ENCODE data around the gene SIRT2. TPM values are rescaled to one million over a fixed set of nuclear protein-coding genes. Genes with fewer than 3 reads are reported as not detected.
A peak's percentile ranks its signal among the peaks of the same experiment; 100 is the strongest.
"Not testable (repeated sequence)": the region's sequence is repeated elsewhere in the genome, so short reads cannot be mapped to it uniquely, and the experiment has no call there.

SIRT2 gene
- total RNA-seq, 2 experiments from 2014 or later = 60.8 to 67.8 TPM

GRCh38 chr19:38833092-38833425 lies 66.4 kb downstream of the SIRT2 start:
- Mint-ChIP-seq H3K9me3 (no peaks in the 10 kb centered on the region), H3K4me1 (ENCODE audit: low read depth) (peaks cover 23% of the 10 kb centered on the region), H3K4me3 (no peak overlapping the region), H3K27ac (no peak overlapping the region), H3K27me3 (no peaks in the 10 kb centered on the region), H3K36me3 (ENCODE audit: low read depth) (peaks cover 58% of the 10 kb centered on the region)
- Histone ChIP-seq H3K4me1 (ENCODE audit: insufficient read depth, low read length) (peaks cover 31% of the 10 kb centered on the region), H3K9me3 (ENCODE audit: control insufficient read depth in 1 of 2, insufficient read depth in 1 of 2, low read length in 2 of 2) (no peaks in the 10 kb centered on the region), H3K4me3 (ENCODE audit: low read length) (no peak overlapping the region), H3K27ac (ENCODE audit: low read depth in 1 of 2, low read length in 2 of 2) (no peak overlapping the region), H3K36me3 (ENCODE audit: insufficient read depth, low read length) (peaks cover 43% of the 10 kb centered on the region), H3K27me3 (ENCODE audit: control insufficient read depth in 1 of 2, insufficient read depth in 2 of 2, low read length in 2 of 2) (no peaks in the 10 kb centered on the region)
- no peak for TF ChIP-seq CTCF (IDR thresholded peaks at IDR 0.05)
- ChIA-PET POLR2A (interaction anchor here (1.3 to 3.5 kb wide), 4 partner anchors 9 to 16 kb away, joined by 3 to 61 read pairs (median 20); partner anchors contain the start of gene HNRNPL), CTCF (interaction anchor here (0.6 to 1.7 kb wide), 2 partner anchors 16 to 63 kb away, joined by 3 to 8 read pairs; no protein-coding TSS in a partner anchor)
- intact Hi-C loops (cut with DNase I, micrococcal nuclease) = loop anchor here in 1 of 2 experiments (5.0 kb wide), 1 partner anchor 46 kb away; the partner anchor contains the start of gene LGALS7B
- DNase-seq = no peak
- ATAC-seq (ENCODE audit: poor library complexity) = no peak

- peaks cover 39% of the 10 kb centered on the region for H3K4me1 Mint-ChIP-seq (ENCODE audit: low read depth)
- no peak for TF ChIP-seq CTCF (IDR thresholded peaks at IDR 0.05)
- ChIA-PET CTCF (interaction anchor here (0.6 to 2.9 kb wide), 7 partner anchors 11 to 195 kb away, joined by 3 to 15 read pairs (median 5); partner anchors contain the start of genes MRPS12 and SARS2), POLR2A (interaction anchor here (0.9 to 3.5 kb wide), 15 partner anchors 10 to 457 kb away, joined by 3 to 61 read pairs (median 11); partner anchors contain the start of genes ACTN4, FAM98C, HNRNPL and MRPS12)
- Histone ChIP-seq H3K36me3 (ENCODE audit: insufficient read depth, low read length) (peaks cover 40% of the 10 kb centered on the region), H3K9me3 (ENCODE audit: control insufficient read depth in 1 of 2, insufficient read depth in 1 of 2, low read length in 2 of 2) (no peaks in the 10 kb centered on the region), H3K27me3 (ENCODE audit: control insufficient read depth in 1 of 2, insufficient read depth in 2 of 2, low read length in 2 of 2) (no peaks in the 10 kb centered on the region), H3K4me1 (ENCODE audit: insufficient read depth, low read length) (peaks cover 34% of the 10 kb centered on the region), H3K27ac (ENCODE audit: low read depth in 1 of 2, low read length in 2 of 2) (peak overlapping the region; percentile 69 to 74), H3K4me3 (ENCODE audit: low read length) (peak overlapping the region; percentile 73)
- H3K36me3 Mint-ChIP-seq (ENCODE audit: low read depth) = peaks cover 58% of the 10 kb centered on the region
- ATAC-seq (ENCODE audit: poor library complexity) = peak; percentile 7
- no peaks in the 10 kb centered on the region for H3K9me3 Mint-ChIP-seq
- intact Hi-C loops (cut with DNase I, micrococcal nuclease) = loop anchor here (1.0 to 5.0 kb wide), 6 partner anchors 18 to 68 kb away; partner anchors contain the start of genes HNRNPL (in 1 of the 2), LGALS7B (in 1 of the 2), NFKBIB (in 1 of the 2) and SIRT2 (in 1 of the 2)
- peak in 3 of 14 experiments; percentile 7 to 61 (median 44) for DNase-seq
- H3K27me3 Mint-ChIP-seq = no peaks in the 10 kb centered on the region
- H3K4me3 Mint-ChIP-seq = peak overlapping the region; percentile 94
- H3K27ac Mint-ChIP-seq = peak overlapping the region; percentile 92
These were observed 68.2 kb downstream of the SIRT2 start for GRCh38 chr19:38831142-38831605.

- no peaks in the 10 kb centered on the region for H3K9me3 ChIP-seq (ENCODE audit: control insufficient read depth in 1 of 2, insufficient read depth in 1 of 2, low read length in 2 of 2)
- POLR2A ChIA-PET = interaction anchor here (3.5 kb wide), 1 partner anchor 19 kb away, joined by 61 read pairs; the partner anchor contains the start of gene HNRNPL
- CTCF ChIA-PET = interaction anchor here (2.9 kb wide), 1 partner anchor 40 kb away, joined by 15 read pairs; no protein-coding TSS in a partner anchor
- DNase-seq = no peak
- H3K4me1 Mint-ChIP-seq (ENCODE audit: low read depth) = peaks cover 46% of the 10 kb centered on the region
- H3K36me3 ChIP-seq (ENCODE audit: insufficient read depth, low read length) = peaks cover 36% of the 10 kb centered on the region
- no peaks in the 10 kb centered on the region for H3K27me3 Mint-ChIP-seq
- no peaks in the 10 kb centered on the region for H3K9me3 Mint-ChIP-seq
- H3K27ac ChIP-seq (ENCODE audit: low read depth in 1 of 2, low read length in 2 of 2) = no peak overlapping the region
- peaks cover 34% of the 10 kb centered on the region for H3K4me1 ChIP-seq (ENCODE audit: insufficient read depth, low read length)
- intact Hi-C loops (cut with DNase I, micrococcal nuclease) = loop anchor here (2.0 to 5.0 kb wide), 3 partner anchors 39 to 43 kb away; partner anchors contain the start of gene LGALS7B (in 1 of the 2)
- no peaks in the 10 kb centered on the region for H3K27me3 ChIP-seq (ENCODE audit: control insufficient read depth in 1 of 2, insufficient read depth in 2 of 2, low read length in 2 of 2)
- no peak for TF ChIP-seq CTCF (IDR thresholded peaks at IDR 0.05)
- H3K4me3 Mint-ChIP-seq = peak overlapping the region; percentile 94
- peaks cover 56% of the 10 kb centered on the region for H3K36me3 Mint-ChIP-seq (ENCODE audit: low read depth)
- ATAC-seq (ENCODE audit: poor library complexity) = no peak
- peak overlapping the region; percentile 92 for H3K27ac Mint-ChIP-seq
- H3K4me3 ChIP-seq (ENCODE audit: low read length) = no peak overlapping the region
These were observed 69.2 kb downstream of the SIRT2 start for GRCh38 chr19:38830039-38830733.

GRCh38 chr19:38829203-38829602 lies 70.2 kb downstream of the SIRT2 start:
- H3K27me3 Mint-ChIP-seq; ATAC-seq (ENCODE audit: poor library complexity); H3K27me3 ChIP-seq (ENCODE audit: control insufficient read depth in 1 of 2, insufficient read depth in 2 of 2, low read length in 2 of 2); CTCF ChIA-PET; POLR2A ChIA-PET; H3K27ac ChIP-seq (ENCODE audit: low read depth in 1 of 2, low read length in 2 of 2); H3K4me3 ChIP-seq (ENCODE audit: low read length); intact Hi-C loops (cut with DNase I, micrococcal nuclease); H3K9me3 ChIP-seq (ENCODE audit: control insufficient read depth in 1 of 2, insufficient read depth in 1 of 2, low read length in 2 of 2); H3K27ac Mint-ChIP-seq; H3K9me3 Mint-ChIP-seq; DNase-seq: not testable (repeated sequence)
- Histone ChIP-seq H3K36me3 (ENCODE audit: insufficient read depth, low read length) (peaks cover 39% of the 10 kb centered on the region), H3K4me1 (ENCODE audit: insufficient read depth, low read length) (peaks cover 34% of the 10 kb centered on the region)
- H3K36me3 Mint-ChIP-seq (ENCODE audit: low read depth) = peaks cover 66% of the 10 kb centered on the region
- peaks cover 55% of the 10 kb centered on the region for H3K4me1 Mint-ChIP-seq (ENCODE audit: low read depth)
- H3K4me3 Mint-ChIP-seq = peak overlapping the region; percentile 45

Measured in CD4-positive, alpha-beta T cell (primary cell).